Astrocyte (in vitro differentiated cells and primary cell): ENCODE results near the gene TMEM63C. TPM values are rescaled to one million over a fixed set of nuclear protein-coding genes. Genes with fewer than 3 reads are reported as not detected.

Experiments
- DNase-seq: peaks from one replicate; pipeline ENCODE4 v3.0.0-alpha.2; 2010; ENCODE audit warnings: low read depth
- FAIRE-seq: peaks from 2 replicates; lab custom pipeline; 2011; peaks lifted over from hg19 to GRCh38; lab: Jason Lieb, UNC
- H2AFZ ChIP-seq: 2 replicates; pipeline ENCODE4 v1.6.0; 2012; ENCODE audit warnings: low read depth, low read length, inconsistent platforms
- H3K27ac ChIP-seq: 2 replicates; pipeline ENCODE4 v1.5.1; 2011; ENCODE audit warnings: low read depth, low read length, inconsistent platforms
- H3K27me3 ChIP-seq: 2 replicates; pipeline ENCODE4 v1.6.0; 2011; ENCODE audit warnings: low read length, inconsistent platforms; ENCODE audit not compliant: insufficient read depth
- H3K36me3 ChIP-seq: 2 replicates; pipeline ENCODE4 v1.5.1; 2011; ENCODE audit warnings: low read length, inconsistent platforms; ENCODE audit not compliant: insufficient read depth
- H3K4me1 ChIP-seq: 2 replicates; pipeline ENCODE4 v1.5.1; 2011; ENCODE audit warnings: low read length, inconsistent platforms; ENCODE audit not compliant: insufficient read depth
- H3K4me2 ChIP-seq: 2 replicates; pipeline ENCODE4 v1.6.0; 2012; ENCODE audit warnings: low read length, inconsistent platforms
- H3K4me3 ChIP-seq: 2 replicates; pipeline ENCODE4 v1.5.1; 2011; ENCODE audit warnings: low read depth, mild to moderate bottlenecking, low read length, inconsistent platforms; ENCODE audit not compliant: insufficient read depth
- H3K79me2 ChIP-seq: 2 replicates; pipeline ENCODE4 v1.6.0; 2012; ENCODE audit warnings: mild to moderate bottlenecking, low read length, inconsistent platforms; ENCODE audit not compliant: insufficient read depth
- H3K9ac ChIP-seq: 2 replicates; pipeline ENCODE4 v1.6.0; 2012; ENCODE audit warnings: mild to moderate bottlenecking, low read length, inconsistent platforms
- H3K9me3 ChIP-seq: 2 replicates; pipeline ENCODE4 v1.5.1; 2012; ENCODE audit warnings: low read depth, mild to moderate bottlenecking, low read length, inconsistent platforms; ENCODE audit not compliant: insufficient read depth
- H4K20me1 ChIP-seq: 2 replicates; pipeline ENCODE4 v1.6.0; 2012; ENCODE audit warnings: low read length, inconsistent platforms; ENCODE audit not compliant: insufficient read depth
- H3K27ac Mint-ChIP-seq: one replicate; pipeline ENCODE4 v1.8.0; 2021; ENCODE audit warnings: mild to moderate bottlenecking, mixed read lengths; ENCODE audit not compliant: unreplicated experiment
- H3K27me3 Mint-ChIP-seq: one replicate; pipeline ENCODE4 v1.8.0; 2021; ENCODE audit warnings: low read depth, mixed read lengths; ENCODE audit not compliant: unreplicated experiment
- H3K36me3 Mint-ChIP-seq: one replicate; pipeline ENCODE4 v1.8.0; 2021; ENCODE audit warnings: low read depth, mixed read lengths; ENCODE audit not compliant: unreplicated experiment
- H3K4me1 Mint-ChIP-seq: one replicate; pipeline ENCODE4 v1.8.0; 2021; ENCODE audit warnings: low read depth, mixed read lengths; ENCODE audit not compliant: unreplicated experiment
- H3K4me3 Mint-ChIP-seq: one replicate; pipeline ENCODE4 v1.8.0; 2021; ENCODE audit warnings: mild to moderate bottlenecking, moderate library complexity, mixed read lengths; ENCODE audit not compliant: unreplicated experiment
- H3K9me3 Mint-ChIP-seq: one replicate; pipeline ENCODE4 v1.8.0; 2021; ENCODE audit warnings: mild to moderate bottlenecking, mixed read lengths; ENCODE audit not compliant: unreplicated experiment
- EZH2 ChIP-seq: IDR thresholded peaks from 2 replicates; pipeline ENCODE4 v1.6.1; 2012; ENCODE audit warnings: mild to moderate bottlenecking, low read length, inconsistent platforms; ENCODE audit not compliant: insufficient read depth
- total RNA-seq: library from RNA; stranded (reverse); gene quantifications from 2 replicates; pipeline ENCODE4 v1.2.1, GENCODE V29; 2021
- TF ChIP-seq, protein P1 (sequence below): IDR thresholded peaks from 2 replicates; pipeline ENCODE4 v1.5.1; 2011; ENCODE audit warnings: low read depth, mild to moderate bottlenecking, inconsistent platforms, low read length, moderate library complexity; ENCODE audit not compliant: insufficient read depth

The TMEM63C gene
- total RNA-seq, 1 donor from 2014 or later = 11.3 TPM

DNA sequence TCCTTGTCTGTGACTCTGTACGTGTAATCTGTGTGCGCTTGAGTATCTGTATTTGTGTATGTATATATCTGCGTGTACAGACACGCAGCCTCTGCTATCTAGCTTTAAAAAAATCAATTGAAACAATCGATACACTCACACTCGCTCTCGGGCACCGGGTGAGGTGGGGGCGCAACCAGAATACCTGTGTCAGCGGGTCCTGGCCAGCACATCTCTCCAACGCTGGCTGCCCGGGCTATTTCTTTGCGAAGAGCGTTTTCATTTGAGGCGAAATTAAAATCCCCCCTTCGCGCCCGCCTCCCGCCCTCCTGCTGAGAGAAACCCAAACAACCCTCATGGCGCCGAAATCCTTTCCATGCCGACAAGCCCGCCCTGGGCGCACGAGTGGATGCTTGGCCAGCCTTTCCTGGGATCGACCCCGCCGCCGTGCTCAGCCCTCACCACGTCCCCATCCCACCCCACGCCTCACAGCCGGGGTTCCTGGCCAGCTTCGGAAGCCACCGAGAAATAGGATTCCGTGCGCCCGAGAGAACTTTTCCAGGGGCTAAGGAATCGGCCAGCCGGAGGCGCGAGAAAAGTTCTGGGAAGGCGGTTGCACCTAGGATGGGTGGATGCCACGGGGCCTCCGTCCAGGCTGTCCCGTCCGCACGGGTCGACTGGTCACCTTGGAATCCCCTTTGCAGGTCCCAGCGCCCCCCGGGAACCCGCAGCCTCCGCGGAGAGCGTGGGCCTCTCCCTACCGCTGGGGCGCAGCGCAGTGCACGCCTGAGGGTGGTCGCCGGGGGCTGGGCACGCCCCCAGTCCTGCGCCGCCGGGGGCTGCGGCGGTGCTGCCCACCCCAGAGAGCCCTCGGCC, 41.0 kb upstream of the TMEM63C start:
- no peak overlapping the region for H3K27ac Mint-ChIP-seq
- peaks cover 71% of the 10 kb centered on the region for H3K27me3 Mint-ChIP-seq
- DNase-seq = no peak
- Histone ChIP-seq H3K36me3 (no peaks in the 10 kb centered on the region), H3K4me3 (peak overlapping the region; percentile 37), H3K9me3 (no peaks in the 10 kb centered on the region), H3K27me3 (peaks cover 71% of the 10 kb centered on the region), H3K79me2 (no peaks in the 10 kb centered on the region), H2AFZ (peak overlapping the region; percentile 75), H4K20me1 (peaks cover 8% of the 10 kb centered on the region), H3K4me2 (peak overlapping the region; percentile 86), H3K4me1 (peaks cover 12% of the 10 kb centered on the region), H3K9ac (no peak overlapping the region), H3K27ac (no peak overlapping the region)
- H3K4me1 Mint-ChIP-seq = no peaks in the 10 kb centered on the region
- TF ChIP-seq EZH2 = peak; percentile 52
- TF ChIP-seq, protein P1, sequence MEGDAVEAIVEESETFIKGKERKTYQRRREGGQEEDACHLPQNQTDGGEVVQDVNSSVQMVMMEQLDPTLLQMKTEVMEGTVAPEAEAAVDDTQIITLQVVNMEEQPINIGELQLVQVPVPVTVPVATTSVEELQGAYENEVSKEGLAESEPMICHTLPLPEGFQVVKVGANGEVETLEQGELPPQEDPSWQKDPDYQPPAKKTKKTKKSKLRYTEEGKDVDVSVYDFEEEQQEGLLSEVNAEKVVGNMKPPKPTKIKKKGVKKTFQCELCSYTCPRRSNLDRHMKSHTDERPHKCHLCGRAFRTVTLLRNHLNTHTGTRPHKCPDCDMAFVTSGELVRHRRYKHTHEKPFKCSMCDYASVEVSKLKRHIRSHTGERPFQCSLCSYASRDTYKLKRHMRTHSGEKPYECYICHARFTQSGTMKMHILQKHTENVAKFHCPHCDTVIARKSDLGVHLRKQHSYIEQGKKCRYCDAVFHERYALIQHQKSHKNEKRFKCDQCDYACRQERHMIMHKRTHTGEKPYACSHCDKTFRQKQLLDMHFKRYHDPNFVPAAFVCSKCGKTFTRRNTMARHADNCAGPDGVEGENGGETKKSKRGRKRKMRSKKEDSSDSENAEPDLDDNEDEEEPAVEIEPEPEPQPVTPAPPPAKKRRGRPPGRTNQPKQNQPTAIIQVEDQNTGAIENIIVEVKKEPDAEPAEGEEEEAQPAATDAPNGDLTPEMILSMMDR = no peak
- no peaks in the 10 kb centered on the region for H3K36me3 Mint-ChIP-seq
- H3K4me3 Mint-ChIP-seq = peak overlapping the region; percentile 77
- peaks cover 2% of the 10 kb centered on the region for H3K9me3 Mint-ChIP-seq
- FAIRE-seq = no peak

DNA sequence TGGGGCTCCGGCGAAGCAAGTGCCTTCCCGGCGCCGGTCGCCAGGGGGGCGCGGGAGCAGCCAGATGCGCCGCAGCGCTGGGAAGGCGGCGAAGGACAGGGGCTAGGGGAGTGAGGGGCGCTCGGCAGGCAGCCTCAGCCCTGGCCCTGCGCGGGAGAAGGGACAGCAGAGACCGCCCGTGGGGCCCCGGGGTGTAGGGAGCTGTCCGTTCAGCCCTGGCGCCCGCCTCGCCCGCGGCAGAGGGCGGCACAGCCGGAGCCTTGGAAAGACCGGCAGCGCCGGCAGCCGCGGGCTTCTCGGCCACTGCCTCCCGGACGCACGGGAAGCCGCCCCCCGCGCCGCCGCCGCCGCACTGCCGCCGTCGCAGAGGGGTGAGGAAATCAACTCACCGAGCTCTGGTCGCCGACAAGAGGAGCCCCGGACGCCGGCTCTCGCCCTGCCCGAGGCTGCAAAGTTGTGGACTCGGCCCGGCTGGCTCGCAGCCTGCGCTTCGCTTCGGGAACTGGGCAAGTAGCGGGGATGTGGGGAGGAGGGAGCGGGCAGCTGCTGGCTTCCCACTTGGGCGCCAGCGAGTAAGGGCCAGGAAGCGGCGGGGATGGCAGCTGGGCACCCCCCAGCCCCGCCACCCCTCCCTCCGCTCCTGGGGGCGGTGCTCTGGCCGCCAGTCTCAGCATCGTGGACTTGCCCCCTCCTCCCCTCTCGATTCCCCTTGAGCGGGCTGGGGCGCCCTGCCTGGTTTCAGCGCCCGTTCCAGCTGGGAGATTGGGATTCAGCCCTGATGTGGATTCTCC, 40.2 kb upstream of the TMEM63C start, which contains the start of gene ZDHHC22:
ZDHHC22 (minus strand) TSS at position 578 of the 791 bp plus-strand sequence. CDS start 2,053 bp downstream, outside the sequence.
- Mint-ChIP-seq H3K4me3 (peak within 1 kb of the TSS; percentile 85), H3K4me1 (no peaks in the 10 kb centered on the region), H3K27me3 (peaks cover 76% of the 10 kb centered on the region), H3K27ac (peak within 1 kb of the TSS; percentile 34), H3K9me3 (peaks cover 2% of the 10 kb centered on the region), H3K36me3 (no peaks in the 10 kb centered on the region)
- Histone ChIP-seq H3K27ac (no peak within 1 kb of the TSS), H2AFZ (peak within 1 kb of the TSS; percentile 75), H3K9ac (no peak within 1 kb of the TSS), H3K4me3 (peak within 1 kb of the TSS; percentile 37), H3K36me3 (no peaks in the 10 kb centered on the region), H3K4me1 (peaks cover 12% of the 10 kb centered on the region), H3K9me3 (no peaks in the 10 kb centered on the region), H3K27me3 (peaks cover 74% of the 10 kb centered on the region), H3K4me2 (peak within 1 kb of the TSS; percentile 86), H4K20me1 (peaks cover 8% of the 10 kb centered on the region), H3K79me2 (no peaks in the 10 kb centered on the region)
- peak; percentile 23 for DNase-seq
- TF ChIP-seq, protein P1 = no peak
- no peak for TF ChIP-seq EZH2
- FAIRE-seq = no peak
